ENCODE data around the gene NLE1. TPM values are rescaled to one million over a fixed set of nuclear protein-coding genes. Genes with fewer than 3 reads are reported as not detected.

Gene NLE1
- polyA plus RNA-seq, 1 experiment, result 10.5 TPM

DNA sequence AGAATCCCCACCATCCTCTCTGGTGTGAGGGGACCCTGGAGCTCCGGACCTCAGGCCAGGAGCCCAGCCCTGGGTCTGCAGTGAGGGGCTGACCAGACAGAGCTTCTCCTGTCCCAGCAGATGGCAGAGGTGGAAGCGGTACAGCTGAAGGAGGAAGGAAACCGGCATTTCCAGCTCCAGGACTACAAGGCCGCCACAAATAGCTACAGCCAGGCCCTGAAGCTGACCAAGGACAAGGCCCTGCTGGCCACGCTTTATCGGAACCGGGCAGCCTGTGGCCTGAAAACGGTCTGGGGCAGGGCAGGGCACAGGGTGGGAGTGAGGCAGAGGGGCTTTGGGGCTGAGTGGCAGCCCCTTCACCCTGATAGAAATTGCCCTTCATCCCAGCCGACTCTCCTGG lies 6.0 kb upstream of the NLE1 start:
- H3K27me3 ChIP-seq (ENCODE audit: control insufficient read depth, insufficient read depth, low read length), result peaks cover 12% of the 10 kb centered on the region
- H3K4me3 ChIP-seq (ENCODE audit: low read depth, low read length), result no peak overlapping the region
- ChIA-PET CTCF (interaction anchor here (0.6 to 1.4 kb wide), 2 partner anchors 96 to 391 kb away, joined by 3 to 6 read pairs; no protein-coding TSS in a partner anchor), POLR2A (no interaction called here)
- no peak overlapping the region for H3K27ac ChIP-seq (ENCODE audit: low read depth, low read length)
- H3K9me3 ChIP-seq (ENCODE audit: control insufficient read depth, insufficient read depth, low read length), result no peaks in the 10 kb centered on the region; the same call in 1 of the 2 replicates
- DNase-seq (ENCODE audit: low read depth, low spot score), result no peak
- TF ChIP-seq, protein P1, sequence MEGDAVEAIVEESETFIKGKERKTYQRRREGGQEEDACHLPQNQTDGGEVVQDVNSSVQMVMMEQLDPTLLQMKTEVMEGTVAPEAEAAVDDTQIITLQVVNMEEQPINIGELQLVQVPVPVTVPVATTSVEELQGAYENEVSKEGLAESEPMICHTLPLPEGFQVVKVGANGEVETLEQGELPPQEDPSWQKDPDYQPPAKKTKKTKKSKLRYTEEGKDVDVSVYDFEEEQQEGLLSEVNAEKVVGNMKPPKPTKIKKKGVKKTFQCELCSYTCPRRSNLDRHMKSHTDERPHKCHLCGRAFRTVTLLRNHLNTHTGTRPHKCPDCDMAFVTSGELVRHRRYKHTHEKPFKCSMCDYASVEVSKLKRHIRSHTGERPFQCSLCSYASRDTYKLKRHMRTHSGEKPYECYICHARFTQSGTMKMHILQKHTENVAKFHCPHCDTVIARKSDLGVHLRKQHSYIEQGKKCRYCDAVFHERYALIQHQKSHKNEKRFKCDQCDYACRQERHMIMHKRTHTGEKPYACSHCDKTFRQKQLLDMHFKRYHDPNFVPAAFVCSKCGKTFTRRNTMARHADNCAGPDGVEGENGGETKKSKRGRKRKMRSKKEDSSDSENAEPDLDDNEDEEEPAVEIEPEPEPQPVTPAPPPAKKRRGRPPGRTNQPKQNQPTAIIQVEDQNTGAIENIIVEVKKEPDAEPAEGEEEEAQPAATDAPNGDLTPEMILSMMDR (IDR thresholded peaks at IDR 0.05; ENCODE audit: low read depth, low read length), result no peak

DNA sequence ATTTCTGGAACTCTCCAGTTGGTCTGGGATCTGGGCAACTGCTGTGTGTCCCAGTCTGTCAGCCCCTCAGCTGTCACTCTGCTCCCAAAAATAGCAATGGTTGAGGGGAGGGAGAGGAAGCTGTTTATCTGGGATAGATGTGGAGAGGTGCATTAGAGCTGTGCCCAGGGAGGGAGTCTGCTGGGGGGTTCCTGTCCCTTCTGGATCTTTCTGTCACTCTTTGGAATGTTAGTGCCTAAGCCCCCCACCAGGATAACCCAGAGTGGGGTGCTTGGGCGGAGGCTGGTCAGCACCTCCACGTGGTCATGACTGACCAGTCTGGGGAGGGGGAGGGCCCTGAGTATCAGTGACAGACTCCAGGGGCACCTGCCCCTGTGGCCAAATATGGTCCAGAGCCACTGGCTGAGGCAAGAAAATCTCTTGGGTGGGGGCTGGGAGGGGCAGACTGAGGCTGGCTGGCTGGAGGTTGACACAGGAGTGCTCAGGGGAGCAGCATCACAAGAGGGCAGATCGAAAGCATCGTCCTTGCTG lies 5.3 kb upstream of the NLE1 start, which contains the start of gene UNC45B:
Gene UNC45B (plus strand): TSS at position 443 of the 531 bp plus-strand sequence. CDS start 447 bp downstream, outside the sequence.
- no peak for DNase-seq (ENCODE audit: low read depth, low spot score)
- no peaks in the 10 kb centered on the region; the same call in 1 of the 2 replicates for H3K9me3 ChIP-seq (ENCODE audit: control insufficient read depth, insufficient read depth, low read length)
- CTCF ChIA-PET, result interaction anchor here (1.4 kb wide), 1 partner anchor 392 kb away, joined by 6 read pairs; no protein-coding TSS in a partner anchor

DNA sequence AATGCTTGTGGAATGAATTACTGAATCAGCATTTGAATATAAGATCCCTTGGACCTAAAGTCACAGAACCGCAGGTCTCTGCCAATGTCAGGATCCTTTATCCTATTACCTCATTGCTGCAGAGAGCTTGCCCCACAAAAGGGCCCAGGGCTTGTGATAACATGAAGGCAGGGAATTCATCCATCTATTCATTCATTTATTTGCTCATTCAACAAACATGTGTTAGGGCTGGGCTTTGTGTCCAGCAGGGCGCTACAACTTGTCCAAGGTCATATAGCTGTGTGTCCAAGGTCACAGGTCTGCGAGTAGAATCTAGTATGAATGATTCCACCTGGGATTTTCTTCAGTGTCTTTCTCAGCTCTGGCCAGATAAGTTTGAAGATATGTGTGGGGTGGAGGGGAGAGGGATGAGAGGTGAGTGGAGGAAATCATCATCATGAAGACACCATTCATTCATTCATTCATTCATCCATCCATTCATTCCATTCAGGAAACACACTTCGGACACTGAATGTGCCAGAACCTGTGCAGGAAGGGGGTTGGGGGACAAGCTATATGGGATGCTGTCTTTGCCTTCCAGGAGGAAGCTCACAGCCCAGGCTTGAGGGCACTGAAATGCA lies 4.2 kb upstream of the NLE1 start:
- H3K27ac ChIP-seq (ENCODE audit: low read depth, low read length), result no peak overlapping the region
- H3K9me3 ChIP-seq (ENCODE audit: control insufficient read depth, insufficient read depth, low read length), result peaks cover 3% of the 10 kb centered on the region; the same call in 1 of the 2 replicates
- H3K27me3 ChIP-seq (ENCODE audit: control insufficient read depth, insufficient read depth, low read length), result peaks cover 12% of the 10 kb centered on the region
- H3K4me3 ChIP-seq (ENCODE audit: low read depth, low read length), result no peak overlapping the region
- no peak for DNase-seq (ENCODE audit: low read depth, low spot score)
- TF ChIP-seq, protein P1 (IDR thresholded peaks at IDR 0.05; ENCODE audit: low read depth, low read length), result no peak
- ChIA-PET CTCF (interaction anchor here (0.7 kb wide), 1 partner anchor 167 kb away, joined by 3 read pairs; no protein-coding TSS in a partner anchor), POLR2A (no interaction called here)

More for the DNA sequence above, 5.3 kb upstream of the NLE1 start, which contains the start of gene UNC45B:
- POLR2A ChIA-PET, result interaction anchor here (0.6 kb wide), 1 partner anchor 24 kb away, joined by 3 read pairs; no protein-coding TSS in a partner anchor
- TF ChIP-seq, protein P1 (IDR thresholded peaks at IDR 0.05; ENCODE audit: low read depth, low read length), result no peak
- H3K27ac ChIP-seq (ENCODE audit: low read depth, low read length), result no peak within 1 kb of the TSS
- peaks cover 12% of the 10 kb centered on the region for H3K27me3 ChIP-seq (ENCODE audit: control insufficient read depth, insufficient read depth, low read length)
- no peak within 1 kb of the TSS for H3K4me3 ChIP-seq (ENCODE audit: low read depth, low read length)

DNA sequence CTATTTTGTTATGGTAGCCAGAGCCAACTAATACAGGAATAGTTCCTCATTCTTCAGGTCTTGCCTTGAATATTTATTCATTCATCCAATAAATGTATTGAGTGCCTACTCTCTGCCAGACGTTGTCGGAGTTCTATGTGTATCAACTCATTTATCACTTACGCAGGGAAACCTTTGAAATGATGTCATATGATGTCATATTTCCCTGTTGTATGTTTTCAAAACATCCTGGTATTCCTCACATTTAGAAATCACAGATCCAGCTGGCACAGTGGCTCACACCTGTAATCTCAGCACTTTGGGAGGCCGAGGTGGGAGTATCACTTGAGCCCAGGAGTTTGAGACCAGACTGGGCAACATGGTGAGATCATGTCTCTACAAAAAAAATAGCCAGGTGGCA lies 2.7 kb upstream of the NLE1 start:
- CTCF ChIA-PET, result no interaction called here
- Histone ChIP-seq H3K27me3 (ENCODE audit: control insufficient read depth, insufficient read depth, low read length) (peaks cover 8% of the 10 kb centered on the region), H3K9me3 (ENCODE audit: control insufficient read depth, insufficient read depth, low read length) (peaks cover 3% of the 10 kb centered on the region; the same call in 1 of the 2 replicates), H3K27ac (ENCODE audit: low read depth, low read length) (no peak overlapping the region), H3K4me3 (ENCODE audit: low read depth, low read length) (no peak overlapping the region)
- TF ChIP-seq, protein P1 (IDR thresholded peaks at IDR 0.05; ENCODE audit: low read depth, low read length), result no peak
- DNase-seq (ENCODE audit: low read depth, low spot score), result no peak
- POLR2A ChIA-PET, result no interaction called here

DNA sequence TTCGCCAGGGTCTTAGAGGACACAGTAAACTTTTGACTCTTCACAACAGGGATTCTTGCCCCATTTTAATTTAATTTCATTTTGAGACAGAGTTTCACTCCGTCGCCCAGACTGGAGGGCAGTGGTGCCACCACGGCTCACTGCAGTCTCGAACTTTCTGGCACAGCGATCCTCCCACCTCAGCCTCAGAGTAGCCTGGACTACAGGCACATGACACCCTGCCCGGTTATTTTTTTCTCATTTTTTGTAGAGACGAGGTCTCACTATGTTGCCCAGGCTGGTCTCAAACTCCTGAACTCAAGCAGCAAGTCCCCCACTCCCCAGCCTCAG lies 329 bp upstream of the NLE1 start:
- POLR2A ChIA-PET, result no interaction called here
- no peak overlapping the region for H3K27ac ChIP-seq (ENCODE audit: low read depth, low read length)
- no peak for DNase-seq (ENCODE audit: low read depth, low spot score)
- H3K27me3 ChIP-seq (ENCODE audit: control insufficient read depth, insufficient read depth, low read length), result peaks cover 4% of the 10 kb centered on the region
- H3K9me3 ChIP-seq (ENCODE audit: control insufficient read depth, insufficient read depth, low read length), result peaks cover 3% of the 10 kb centered on the region; the same call in 1 of the 2 replicates
- TF ChIP-seq, protein P1 (IDR thresholded peaks at IDR 0.05; ENCODE audit: low read depth, low read length), result no peak
- CTCF ChIA-PET, result interaction anchor here (0.5 to 1.9 kb wide), 4 partner anchors 14 to 121 kb away, joined by 3 to 8 read pairs (median 6); no protein-coding TSS in a partner anchor
- H3K4me3 ChIP-seq (ENCODE audit: low read depth, low read length), result peak overlapping the region; percentile 97
